Hepatocyte (in vitro differentiated cells): ENCODE data around the gene MAP3K4. TPM values are rescaled to one million over a fixed set of nuclear protein-coding genes. Genes with fewer than 3 reads are reported as not detected.
A peak's percentile ranks its signal among the peaks of the same experiment; 100 is the strongest.

Source experiments
- DNase-seq: peaks from one replicate; pipeline ENCODE4 v3.0.0-alpha.2; 2016; ENCODE audit warnings: low spot score
- H2AFZ ChIP-seq: fragments of 200-600 bp; sonication (generic); 2 replicates; pipeline ENCODE4 v1.6.0; 2016; ENCODE audit warnings: antibody characterized with exemption, mild to moderate bottlenecking
- H3K27ac ChIP-seq: fragments of 200-600 bp; sonication (generic); 2 replicates; pipeline ENCODE4 v1.5.1; 2016; ENCODE audit warnings: mild to moderate bottlenecking
- H3K27me3 ChIP-seq: fragments of 200-600 bp; sonication (generic); 2 replicates; pipeline ENCODE4 v1.6.1; 2016
- H3K36me3 ChIP-seq: fragments of 200-600 bp; sonication (generic); replicated peaks from 2 replicates; pipeline ENCODE4 v1.5.1; 2016; ENCODE audit warnings: low read depth; ENCODE audit not compliant: insufficient read depth
- H3K4me1 ChIP-seq: fragments of 200-600 bp; sonication (generic); 2 replicates; pipeline ENCODE4 v1.5.1; 2016; ENCODE audit warnings: mild to moderate bottlenecking, moderate library complexity; ENCODE audit not compliant: insufficient read depth
- H3K4me2 ChIP-seq: fragments of 200-600 bp; sonication (generic); 2 replicates; pipeline ENCODE4 v1.6.0; 2016
- H3K4me3 ChIP-seq: fragments of 200-600 bp; sonication (generic); 2 replicates; pipeline ENCODE4 v1.5.1; 2016; ENCODE audit warnings: mild to moderate bottlenecking
- H3K79me2 ChIP-seq: fragments of 200-600 bp; sonication (generic); 2 replicates; pipeline ENCODE4 v1.6.0; 2017; ENCODE audit warnings: mild to moderate bottlenecking
- H3K9me2 ChIP-seq: fragments of 200-600 bp; sonication (generic); replicated peaks from 2 replicates; pipeline ENCODE4 v1.6.0; 2017; ENCODE audit warnings: mild to moderate bottlenecking; ENCODE audit not compliant: insufficient read depth
- H3K9me3 ChIP-seq: fragments of 200-600 bp; sonication (generic); 2 replicates; pipeline ENCODE4 v1.5.1; 2016; ENCODE audit warnings: low read depth, mild to moderate bottlenecking
- H4K20me1 ChIP-seq: fragments of 200-600 bp; sonication (generic); 2 replicates; pipeline ENCODE4 v1.6.0; 2016; ENCODE audit warnings: mild to moderate bottlenecking; ENCODE audit not compliant: insufficient read depth, poor library complexity, severe bottlenecking
- CTCF ChIP-seq: fragments of 200-600 bp; sonication (generic); IDR thresholded peaks from 2 replicates; pipeline ENCODE4 v1.5.1; 2016; ENCODE audit warnings: antibody characterized with exemption, mild to moderate bottlenecking; ENCODE audit not compliant: poor library complexity
- EZH2 ChIP-seq: fragments of 200-600 bp; sonication (generic); IDR thresholded peaks from 2 replicates; pipeline ENCODE4 v1.6.1; 2016; ENCODE audit warnings: antibody characterized with exemption, mild to moderate bottlenecking, borderline replicate concordance
- EZH2phosphoT487 ChIP-seq: fragments of 200-600 bp; sonication (generic); IDR thresholded peaks from one replicate; pipeline ENCODE4 v1.6.1; 2018; ENCODE audit warnings: antibody characterized with exemption, mild to moderate bottlenecking, low read depth, moderate library complexity; ENCODE audit not compliant: unreplicated experiment, severe bottlenecking
- WGBS: methylation state at CpG from one replicate; pipeline ENCODE4 v1.1.6; 2016; ENCODE audit warnings: low lambda C conversion rate; ENCODE audit errors: missing lambda C conversion rate; 5-methylcytosine and 5-hydroxymethylcytosine counted together
- polyA plus RNA-seq: library from polyadenylated mRNA; unstranded; fragments of >200 nt; fragmentation: Nextera tagmentation; extraction: Ambion mirVana; gene quantifications from 2 replicates; pipeline ENCODE4 v1.2.1, GENCODE V29; 2016
- total RNA-seq: library from RNA; depleted of rRNA; stranded (reverse); fragments of >200 nt; gene quantifications from 2 replicates; pipeline ENCODE4 v1.2.3, GENCODE V29; 2014

Gene MAP3K4
- total and polyA plus RNA-seq, 2 experiments from 2014 or later, result 10.9 to 21.5 TPM

GRCh38 chr6:161024364-161024920 is 32.9 kb downstream of the MAP3K4 start:
- no peaks in the 10 kb centered on the region for H3K9me2 ChIP-seq
- WGBS, result 94% methylated on average over 8 of the region's 8 CpGs
- TF ChIP-seq EZH2phosphoT487, result no peak
- no peak for TF ChIP-seq EZH2
- no peak for TF ChIP-seq CTCF

GRCh38 chr6:161027385-161027784 is 35.8 kb downstream of the MAP3K4 start:
- 90% methylated on average over 3 of the region's 3 CpGs for WGBS
- Histone ChIP-seq H3K79me2 (peaks cover 73% of the 10 kb centered on the region), H2AFZ (no peak overlapping the region), H3K4me2 (no peak overlapping the region), H3K4me1 (no peaks in the 10 kb centered on the region), H3K4me3 (no peak overlapping the region), H3K27me3 (no peaks in the 10 kb centered on the region), H3K27ac (no peak overlapping the region), H3K9me3 (no peaks in the 10 kb centered on the region), H3K9me2 (no peaks in the 10 kb centered on the region), H3K36me3 (no peaks in the 10 kb centered on the region), H4K20me1 (no peaks in the 10 kb centered on the region)
- DNase-seq, result no peak
- TF ChIP-seq EZH2 (no peak), EZH2phosphoT487 (no peak), CTCF (no peak)

More at GRCh38 chr6:161024364-161024920, 32.9 kb downstream of the MAP3K4 start:
- Histone ChIP-seq H3K27ac (no peak overlapping the region), H2AFZ (no peak overlapping the region), H3K36me3 (no peaks in the 10 kb centered on the region), H3K79me2 (peaks cover 65% of the 10 kb centered on the region), H3K4me1 (no peaks in the 10 kb centered on the region), H3K9me3 (no peaks in the 10 kb centered on the region), H3K4me3 (no peak overlapping the region), H3K4me2 (no peak overlapping the region), H4K20me1 (no peaks in the 10 kb centered on the region), H3K27me3 (no peaks in the 10 kb centered on the region)
- DNase-seq, result no peak

- no peaks in the 10 kb centered on the region for H4K20me1 ChIP-seq
- H3K4me2 ChIP-seq, result no peak overlapping the region
- H3K4me3 ChIP-seq, result no peak overlapping the region
- no peaks in the 10 kb centered on the region for H3K4me1 ChIP-seq
- no peaks in the 10 kb centered on the region for H3K9me3 ChIP-seq
- H3K79me2 ChIP-seq, result peaks cover 72% of the 10 kb centered on the region
- H3K9me2 ChIP-seq, result no peaks in the 10 kb centered on the region
- TF ChIP-seq CTCF (no peak), EZH2phosphoT487 (no peak), EZH2 (no peak)
- no peak for DNase-seq
- no peaks in the 10 kb centered on the region for H3K27me3 ChIP-seq
- no peak overlapping the region for H2AFZ ChIP-seq
- 81% methylated on average over 8 of the region's 8 CpGs for WGBS
- H3K27ac ChIP-seq, result peak overlapping the region; percentile 17
- no peaks in the 10 kb centered on the region for H3K36me3 ChIP-seq
These were observed 37.7 kb downstream of the MAP3K4 start for GRCh38 chr6:161029195-161029809.
